Fibroblast of lung (primary cell): ENCODE data around the gene CLIP4. TPM values are rescaled to one million over a fixed set of nuclear protein-coding genes. Genes with fewer than 3 reads are reported as not detected.
A peak's percentile ranks its signal among the peaks of the same experiment; 100 is the strongest.

Source experiments
- DNase-seq, 2 donors: peaks; one replicate each; pipeline versions ENCODE4 v3.0.0 to v3.0.0-alpha.2; 2010; ENCODE audit warnings: low read depth in 2 of 2
- H2AFZ ChIP-seq: 2 replicates; pipeline ENCODE4 v1.5.1; 2012; ENCODE audit warnings: low read length, control low read depth, inconsistent platforms
- H3K27ac ChIP-seq: 2 replicates; pipeline ENCODE4 v1.5.1; 2011; ENCODE audit warnings: low read length, control low read depth; ENCODE audit not compliant: insufficient read depth
- H3K27me3 ChIP-seq: 2 replicates; pipeline ENCODE4 v1.5.1; 2011; ENCODE audit warnings: mild to moderate bottlenecking, low read length; ENCODE audit not compliant: control insufficient read depth, insufficient read depth
- H3K36me3 ChIP-seq: 2 replicates; pipeline ENCODE4 v1.5.1; 2011; ENCODE audit warnings: low read length; ENCODE audit not compliant: control insufficient read depth, insufficient read depth
- H3K4me1 ChIP-seq: 2 replicates; pipeline ENCODE4 v1.5.1; 2011; ENCODE audit warnings: low read length; ENCODE audit not compliant: control insufficient read depth, insufficient read depth; ENCODE audit errors: extremely low read depth
- H3K4me2 ChIP-seq: 2 replicates; pipeline ENCODE4 v1.5.1; 2011; ENCODE audit warnings: low read length, control low read depth; ENCODE audit not compliant: insufficient read depth; ENCODE audit errors: extremely low read depth
- H3K4me3 ChIP-seq, 4 experiments: fragments of 200-600 bp in 1 of 4; sonication (generic) in 1 of 4; replicated peaks in 1 of 4; 2 replicates each; pipeline ENCODE4 v1.5.1; 2011 to 2016; ENCODE audit warnings: low read length in 4 of 4, low read depth in 3 of 4, mild to moderate bottlenecking in 3 of 4, control low read depth in 2 of 4, inconsistent platforms in 1 of 4, mixed read lengths in 1 of 4; ENCODE audit not compliant: insufficient read depth in 1 of 4; ENCODE audit errors: control extremely low read depth in 1 of 4
- H3K79me2 ChIP-seq: 2 replicates; pipeline ENCODE4 v1.5.1; 2012; ENCODE audit warnings: mild to moderate bottlenecking, low read length, inconsistent platforms; ENCODE audit not compliant: control insufficient read depth, insufficient read depth
- H3K9ac ChIP-seq: 2 replicates; pipeline ENCODE4 v1.5.1; 2011; ENCODE audit warnings: mild to moderate bottlenecking, low read length, control low read depth; ENCODE audit not compliant: insufficient read depth
- H3K9me3 ChIP-seq: 2 replicates; pipeline ENCODE4 v1.5.1; 2012; ENCODE audit warnings: low read depth, low read length; ENCODE audit not compliant: control insufficient read depth, insufficient read depth
- H4K20me1 ChIP-seq: 2 replicates; pipeline ENCODE4 v1.5.1; 2011; ENCODE audit warnings: low read length; ENCODE audit not compliant: control insufficient read depth, insufficient read depth; ENCODE audit errors: extremely low read depth
- EZH2 ChIP-seq: IDR thresholded peaks from 2 replicates; pipeline ENCODE4 v1.5.1; 2012; ENCODE audit warnings: low read length, control low read depth, mild to moderate bottlenecking; ENCODE audit errors: missing control alignments
- polyA plus RNA-seq, 2 donors: library from polyadenylated mRNA; depleted of rRNA in 1 of 2; stranded (reverse) in 1 of 2; unstranded in 1 of 2; fragments of >200 nt; gene quantifications; 2 replicates each; pipeline ENCODE4 v1.2.1, GENCODE V29; 2011 to 2012; ENCODE audit warnings: missing spikeins in 1 of 2
- total RNA-seq: library from RNA; depleted of rRNA; stranded (reverse); fragments of >200 nt; gene quantifications from 2 replicates; pipeline ENCODE4 v1.2.1, GENCODE V29; 2014
- TF ChIP-seq, protein P1 (sequence below), 2 donors: IDR thresholded peaks in 1 of 2; conservative IDR thresholded peaks in 1 of 2; 1 replicate in 1 of 2; 2 replicates in 1 of 2; pipeline ENCODE4 v1.5.1; 2011 to 2012; ENCODE audit warnings: low read length in 2 of 2, control low read depth in 1 of 2, inconsistent platforms in 1 of 2, low read depth in 1 of 2, mild to moderate bottlenecking in 1 of 2

CLIP4 gene
- total and polyA plus RNA-seq, 2 donors (not counting 1 experiment from before 2014, with no cell fraction given): 39.9 to 127 TPM

GRCh38 chr2:29196792-29197788, 81.9 kb downstream of the CLIP4 start:
- H4K20me1 ChIP-seq: no peaks in the 10 kb centered on the region
- H3K4me1 ChIP-seq: no peaks in the 10 kb centered on the region
- no peak overlapping the region for H2AFZ ChIP-seq
- DNase-seq: peak; percentile 37 to 62
- no peaks in the 10 kb centered on the region for H3K36me3 ChIP-seq
- TF ChIP-seq, protein P1, sequence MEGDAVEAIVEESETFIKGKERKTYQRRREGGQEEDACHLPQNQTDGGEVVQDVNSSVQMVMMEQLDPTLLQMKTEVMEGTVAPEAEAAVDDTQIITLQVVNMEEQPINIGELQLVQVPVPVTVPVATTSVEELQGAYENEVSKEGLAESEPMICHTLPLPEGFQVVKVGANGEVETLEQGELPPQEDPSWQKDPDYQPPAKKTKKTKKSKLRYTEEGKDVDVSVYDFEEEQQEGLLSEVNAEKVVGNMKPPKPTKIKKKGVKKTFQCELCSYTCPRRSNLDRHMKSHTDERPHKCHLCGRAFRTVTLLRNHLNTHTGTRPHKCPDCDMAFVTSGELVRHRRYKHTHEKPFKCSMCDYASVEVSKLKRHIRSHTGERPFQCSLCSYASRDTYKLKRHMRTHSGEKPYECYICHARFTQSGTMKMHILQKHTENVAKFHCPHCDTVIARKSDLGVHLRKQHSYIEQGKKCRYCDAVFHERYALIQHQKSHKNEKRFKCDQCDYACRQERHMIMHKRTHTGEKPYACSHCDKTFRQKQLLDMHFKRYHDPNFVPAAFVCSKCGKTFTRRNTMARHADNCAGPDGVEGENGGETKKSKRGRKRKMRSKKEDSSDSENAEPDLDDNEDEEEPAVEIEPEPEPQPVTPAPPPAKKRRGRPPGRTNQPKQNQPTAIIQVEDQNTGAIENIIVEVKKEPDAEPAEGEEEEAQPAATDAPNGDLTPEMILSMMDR (conservative IDR thresholded peaks at IDR 0.05 in 1 of 2, IDR thresholded peaks at IDR 0.05 in 1 of 2; ENCODE audit: low read depth in 1 of 2, low read length in 2 of 2): peak; percentile 80 to 83
- no peak for TF ChIP-seq EZH2
- no peak overlapping the region for H3K4me2 ChIP-seq
- no peaks in the 10 kb centered on the region for H3K79me2 ChIP-seq
- no peaks in the 10 kb centered on the region for H3K27me3 ChIP-seq
- no peak overlapping the region for H3K27ac ChIP-seq
- no peak overlapping the region for H3K9ac ChIP-seq
- no peaks in the 10 kb centered on the region for H3K9me3 ChIP-seq
- H3K4me3 ChIP-seq: no peak overlapping the region

GRCh38 chr2:29201979-29202378, 86.8 kb downstream of the CLIP4 start:
- Histone ChIP-seq H2AFZ (no peak overlapping the region), H3K9me3 (no peaks in the 10 kb centered on the region), H3K4me1 (no peaks in the 10 kb centered on the region), H3K4me2 (no peak overlapping the region), H3K36me3 (no peaks in the 10 kb centered on the region), H3K9ac (no peak overlapping the region), H3K27me3 (no peaks in the 10 kb centered on the region), H4K20me1 (no peaks in the 10 kb centered on the region), H3K4me3 (no peak overlapping the region), H3K79me2 (no peaks in the 10 kb centered on the region), H3K27ac (no peak overlapping the region)
- no peak for DNase-seq
- TF ChIP-seq, protein P1 (conservative IDR thresholded peaks at IDR 0.05 in 1 of 2, IDR thresholded peaks at IDR 0.05 in 1 of 2; ENCODE audit: low read depth in 1 of 2, low read length in 2 of 2): no peak
- TF ChIP-seq EZH2: no peak

- no peak overlapping the region for H3K27ac ChIP-seq
- H3K9me3 ChIP-seq: no peaks in the 10 kb centered on the region
- no peaks in the 10 kb centered on the region for H3K4me1 ChIP-seq
- H3K4me3 ChIP-seq: no peak overlapping the region
- H4K20me1 ChIP-seq: no peaks in the 10 kb centered on the region
- H3K36me3 ChIP-seq: no peaks in the 10 kb centered on the region
- H3K27me3 ChIP-seq: no peaks in the 10 kb centered on the region
- no peak for DNase-seq
- H3K4me2 ChIP-seq: no peak overlapping the region
- no peak for TF ChIP-seq EZH2
- TF ChIP-seq, protein P1 (conservative IDR thresholded peaks at IDR 0.05 in 1 of 2, IDR thresholded peaks at IDR 0.05 in 1 of 2; ENCODE audit: low read depth in 1 of 2, low read length in 2 of 2): no peak
- no peaks in the 10 kb centered on the region for H3K79me2 ChIP-seq
- no peak overlapping the region for H3K9ac ChIP-seq
- no peak overlapping the region for H2AFZ ChIP-seq
These were observed 87.7 kb downstream of the CLIP4 start for GRCh38 chr2:29202819-29203495.
